Activated CD8-positive, alpha-beta memory T cell treated with anti-CD3 and anti-CD28 coated beads for 48 hours (primary cell): ENCODE measurements around the gene MYCBPAP.
"Not testable (repeated sequence)": the region's sequence is repeated elsewhere in the genome, so short reads cannot be mapped to it uniquely, and the experiment has no call there.

Source experiments
- DNase-seq, 3 experiments: peaks; one replicate each; pipeline ENCODE4 v3.0.0-alpha.2; 2020; ENCODE audit warnings: low read depth in 2 of 3, low spot score in 2 of 3

MYCBPAP gene

DNA sequence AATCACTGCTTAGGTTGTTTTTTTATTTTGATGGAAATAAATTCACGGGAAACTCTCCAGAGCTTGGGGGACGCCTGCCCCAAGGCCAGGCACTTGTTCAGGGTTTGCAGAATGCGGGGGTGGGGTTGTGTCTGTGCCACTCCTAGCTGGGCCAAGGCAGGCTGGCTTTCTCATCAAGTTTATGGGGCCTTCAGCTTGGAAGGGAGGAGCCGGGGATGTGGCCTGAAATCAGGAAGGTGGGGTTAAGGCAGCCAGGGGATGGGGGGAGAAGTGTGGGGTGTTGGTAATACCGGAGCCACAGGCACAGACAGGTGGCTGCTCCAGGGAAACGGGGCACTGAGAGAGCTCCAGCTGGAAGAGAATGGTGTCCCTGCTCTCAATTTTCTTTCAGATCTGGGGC lies 37.8 kb upstream of the MYCBPAP start:
- no peak for DNase-seq

GRCh38 chr17:50471009-50471905 lies 37.0 kb upstream of the MYCBPAP start:
- no peak for DNase-seq

- no peak for DNase-seq
These were observed 36.0 kb upstream of the MYCBPAP start for GRCh38 chr17:50472286-50472685.

DNA sequence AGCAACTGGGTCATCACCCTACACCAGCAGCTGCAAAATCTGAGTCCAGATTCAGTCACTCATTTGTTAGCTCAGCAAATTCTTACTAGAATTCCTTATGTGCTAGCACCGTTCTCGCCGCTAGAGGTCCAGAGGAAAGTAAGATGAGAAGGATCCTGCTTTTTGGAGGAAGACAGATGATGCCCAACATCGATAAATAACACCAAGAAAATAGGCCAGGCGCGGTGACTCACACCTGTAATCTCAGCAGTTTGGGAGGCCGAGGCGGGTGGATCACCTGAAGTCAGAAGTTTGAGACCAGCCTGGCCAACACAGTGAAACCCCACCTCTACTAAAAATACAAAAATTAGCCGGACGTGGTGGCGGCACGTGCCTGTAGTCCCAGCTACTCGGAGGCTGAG lies 35.5 kb upstream of the MYCBPAP start:
- not testable (repeated sequence) for DNase-seq

GRCh38 chr17:50473901-50474300 lies 34.3 kb upstream of the MYCBPAP start:
- no peak for DNase-seq

DNA sequence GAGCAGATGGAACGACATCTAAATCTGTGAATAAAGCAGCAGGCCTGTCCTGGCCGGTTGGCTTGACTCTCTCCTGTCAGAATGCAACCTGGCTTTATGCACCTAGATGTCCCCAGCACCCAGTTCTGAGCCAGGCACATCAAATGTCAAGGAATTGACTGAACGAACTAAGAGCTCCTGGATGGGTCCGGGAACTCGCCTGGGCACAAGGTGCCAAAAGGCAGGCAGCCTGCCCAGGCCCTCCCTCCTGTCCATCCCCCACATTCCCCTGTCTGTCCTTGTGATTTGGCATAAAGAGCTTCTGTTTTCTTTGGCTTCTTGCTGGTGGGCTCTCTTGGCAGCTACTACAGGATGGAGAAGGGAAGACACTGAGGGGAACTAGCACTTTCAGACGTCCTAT lies 33.7 kb upstream of the MYCBPAP start:
- DNase-seq: no peak

DNA sequence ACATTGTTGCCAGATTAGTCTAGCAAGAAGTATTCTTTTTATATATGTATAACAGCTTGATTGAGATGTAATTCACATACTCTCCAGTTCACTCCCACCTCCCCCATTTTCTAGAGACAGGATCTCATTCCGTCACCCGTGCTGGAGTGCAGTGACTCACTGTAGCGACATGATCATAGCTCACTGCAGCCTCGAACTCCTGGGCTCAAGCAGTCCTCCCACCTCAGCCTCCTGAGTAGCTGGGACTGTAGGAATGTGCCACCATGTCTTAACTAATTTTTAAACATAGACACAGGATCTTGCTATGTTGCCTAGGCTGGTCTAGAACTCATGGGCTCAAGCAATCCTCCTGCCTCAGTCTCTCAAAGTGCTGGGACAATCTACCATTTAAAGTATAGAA lies 32.9 kb upstream of the MYCBPAP start:
- DNase-seq: no peak

GRCh38 chr17:50475775-50476544 lies 32.3 kb upstream of the MYCBPAP start:
- DNase-seq: not testable (repeated sequence)

DNA sequence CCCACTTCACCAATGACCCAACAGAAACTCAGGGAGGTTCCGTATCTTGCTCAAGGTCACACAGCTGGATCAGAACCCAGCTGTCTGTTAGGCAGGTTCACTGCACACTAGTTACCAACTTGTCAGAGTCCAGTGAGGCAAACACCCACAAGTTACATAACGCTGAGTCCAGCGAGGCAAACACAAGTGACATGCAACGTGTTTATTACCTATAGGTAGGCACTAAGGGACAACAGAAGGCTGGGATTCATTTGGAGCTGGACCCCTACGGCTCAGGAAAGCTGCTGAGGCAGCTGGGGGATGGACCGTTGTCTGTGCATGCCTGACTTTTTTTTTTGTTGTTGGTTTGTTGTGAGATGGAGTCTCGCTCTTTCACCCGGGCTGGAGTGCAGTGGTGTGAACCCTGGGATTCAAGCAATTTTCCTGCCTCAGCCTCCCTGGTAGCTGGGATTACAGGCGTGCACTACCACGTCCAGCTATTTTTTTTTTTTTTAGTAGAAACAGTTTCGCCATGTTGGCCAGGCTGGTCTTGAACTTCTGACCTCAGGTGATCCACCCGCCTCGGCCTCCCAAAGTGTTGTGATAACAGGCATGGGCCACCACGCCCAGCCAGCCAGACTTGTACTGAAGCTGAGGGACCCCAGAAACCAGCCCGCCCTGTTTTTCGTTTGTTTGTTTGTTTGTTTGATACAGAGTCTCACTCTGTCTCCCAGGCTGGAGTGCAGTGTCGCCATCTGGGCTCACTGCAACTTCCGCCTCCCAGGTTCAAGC lies 31.5 kb upstream of the MYCBPAP start:
- no peak for DNase-seq

DNA sequence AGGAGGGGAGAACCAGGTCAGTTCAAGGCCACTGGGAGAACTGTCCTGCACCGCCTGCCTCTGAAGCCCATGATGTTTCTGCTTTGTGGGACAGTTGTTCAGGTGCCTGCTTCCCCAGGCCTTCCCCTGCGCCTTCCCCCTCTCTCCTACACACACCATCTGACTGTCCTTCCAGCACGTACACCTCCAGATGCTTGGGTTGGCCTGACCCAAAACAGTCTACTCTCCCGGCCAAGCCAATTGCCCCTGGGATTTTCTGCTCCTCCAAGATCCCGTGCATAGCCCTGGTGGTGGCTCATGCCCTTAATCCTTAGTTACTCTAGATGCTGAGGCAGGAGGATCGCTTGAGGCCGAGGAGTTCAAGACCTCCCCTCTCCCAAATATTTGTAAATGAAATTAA lies 30.3 kb upstream of the MYCBPAP start:
- no peak for DNase-seq

DNA sequence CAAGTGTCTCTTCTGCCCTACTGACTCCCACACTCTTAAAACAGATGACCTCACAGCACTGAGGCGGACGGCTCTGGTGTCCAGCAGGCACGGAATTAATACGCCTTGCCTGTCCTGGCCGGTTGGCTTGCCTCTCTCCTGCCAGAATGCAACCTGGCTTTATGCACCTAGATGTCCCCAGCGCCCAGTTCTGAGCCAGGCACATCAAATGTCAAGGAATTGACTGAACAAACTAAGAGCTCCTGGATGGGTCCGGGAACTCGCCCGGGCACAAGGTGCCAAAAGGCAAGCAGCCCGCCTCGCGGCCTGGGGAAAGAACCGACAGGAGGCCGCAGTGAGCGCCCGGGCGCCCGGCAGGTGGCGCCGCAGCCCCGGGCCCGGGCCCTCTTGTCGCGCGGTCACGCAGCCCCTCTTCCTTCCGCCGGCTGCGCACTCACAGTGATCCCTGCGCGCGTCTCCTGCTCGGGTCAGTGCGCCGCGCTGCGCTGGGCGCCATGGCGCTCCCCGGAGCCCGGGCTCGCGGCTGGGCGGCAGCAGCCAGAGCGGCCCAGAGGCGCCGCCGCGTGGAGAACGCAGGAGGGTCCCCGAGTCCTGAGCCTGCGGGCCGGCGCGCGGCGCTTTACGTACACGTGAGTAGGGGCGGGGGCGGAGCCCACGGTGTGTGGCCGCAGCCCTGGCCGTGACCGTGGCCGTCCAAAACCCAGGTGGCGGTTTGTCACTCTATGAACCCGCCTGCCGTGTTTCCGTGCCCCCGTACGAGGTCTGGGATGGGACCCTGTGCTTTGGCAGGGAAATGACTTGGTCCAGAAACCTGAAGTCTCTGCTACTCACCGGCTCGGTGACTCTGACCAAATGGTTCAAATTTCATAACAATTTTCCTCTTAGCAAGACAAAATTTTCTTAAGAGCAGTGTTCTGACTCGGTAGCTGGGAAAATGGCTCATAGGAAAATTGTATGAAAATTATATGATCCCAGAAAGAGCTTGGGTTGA lies 29.6 kb upstream of the MYCBPAP start, which contains the start of gene RSAD1:
RSAD1 (plus strand) TSS at position 470 of the 991 bp plus-strand sequence; CDS start at position 495, 25 bp downstream.
- DNase-seq: peak; percentile 65 to 75 (median 70)

DNA sequence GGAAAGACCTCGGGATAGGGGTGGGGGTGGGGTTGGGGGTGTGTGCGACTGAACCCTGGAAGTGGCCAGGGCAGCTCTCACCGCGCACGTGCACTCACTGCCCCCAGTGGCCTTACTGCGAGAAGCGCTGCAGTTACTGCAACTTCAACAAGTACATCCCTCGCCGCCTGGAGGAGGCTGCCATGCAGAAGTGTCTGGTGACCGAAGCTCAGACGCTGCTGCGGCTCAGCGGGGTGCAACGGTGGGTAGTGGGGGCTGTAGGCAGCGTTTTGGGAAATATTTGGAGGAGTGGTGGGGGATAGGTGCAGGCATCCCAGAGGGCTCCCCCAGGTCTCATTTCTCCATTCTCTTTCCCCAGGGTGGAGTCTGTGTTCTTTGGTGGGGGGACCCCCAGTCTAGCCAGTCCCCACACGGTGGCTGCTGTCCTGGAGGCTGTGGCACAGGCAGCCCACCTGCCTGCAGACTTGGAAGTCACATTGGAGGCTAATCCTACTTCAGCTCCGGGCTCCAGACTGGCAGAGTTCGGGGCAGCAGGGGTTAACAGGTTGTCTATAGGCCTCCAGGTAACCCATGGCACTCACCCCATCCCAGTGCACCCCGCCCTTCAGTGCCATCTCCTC lies 28.6 kb upstream of the MYCBPAP start:
- DNase-seq: peak in 2 of 3 experiments; percentile 36 to 40

DNA sequence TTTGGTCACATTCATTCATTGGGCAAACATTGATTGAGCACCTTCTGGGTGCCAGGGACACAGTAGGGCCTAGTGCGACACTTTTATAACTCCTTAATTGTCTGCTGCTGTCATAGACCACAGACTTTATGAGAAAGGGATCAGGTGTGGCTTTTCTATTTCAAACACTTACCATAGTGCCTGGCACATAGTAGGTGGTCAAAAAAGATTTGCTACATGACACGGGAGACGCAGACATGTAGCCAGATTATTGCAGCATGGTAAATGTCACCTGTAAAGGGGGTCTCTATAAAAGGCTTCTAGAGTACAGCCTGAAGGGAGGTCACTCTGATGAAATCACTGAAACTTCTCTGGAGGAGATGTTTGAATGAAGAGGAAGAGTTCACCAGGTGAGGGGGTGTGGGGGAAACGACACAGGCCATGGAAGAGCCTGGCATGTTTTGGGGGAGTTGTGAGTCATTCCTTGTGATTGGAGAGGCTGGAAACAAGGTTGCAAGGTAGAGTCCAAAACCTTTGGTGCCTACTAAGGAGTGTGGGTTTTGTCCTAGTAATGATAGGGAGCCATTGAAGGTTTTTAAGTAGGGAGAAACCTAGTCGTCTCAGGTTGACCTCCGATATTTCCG lies 28.0 kb upstream of the MYCBPAP start:
- no peak for DNase-seq

GRCh38 chr17:50480854-50481490 lies 27.3 kb upstream of the MYCBPAP start:
- DNase-seq: no peak

DNA sequence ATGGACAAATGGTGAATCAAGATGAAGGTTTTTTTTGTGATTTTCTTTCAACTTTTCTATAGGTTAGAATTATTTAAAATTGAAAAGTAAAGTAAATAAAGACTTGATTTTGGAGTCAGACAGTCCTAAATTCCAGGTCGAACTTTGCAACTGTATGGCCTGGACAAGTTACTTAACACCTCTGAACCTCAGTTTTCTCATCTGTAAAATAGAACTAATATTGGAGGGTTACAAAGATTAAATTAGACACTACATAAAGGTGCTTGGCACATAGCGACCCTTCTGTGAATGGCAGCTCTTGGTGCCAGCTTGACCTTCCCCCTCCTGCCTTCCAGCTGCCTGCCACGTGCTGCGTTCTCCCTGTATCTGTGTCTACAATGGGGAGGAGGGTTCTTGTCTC lies 26.6 kb upstream of the MYCBPAP start:
- no peak for DNase-seq

DNA sequence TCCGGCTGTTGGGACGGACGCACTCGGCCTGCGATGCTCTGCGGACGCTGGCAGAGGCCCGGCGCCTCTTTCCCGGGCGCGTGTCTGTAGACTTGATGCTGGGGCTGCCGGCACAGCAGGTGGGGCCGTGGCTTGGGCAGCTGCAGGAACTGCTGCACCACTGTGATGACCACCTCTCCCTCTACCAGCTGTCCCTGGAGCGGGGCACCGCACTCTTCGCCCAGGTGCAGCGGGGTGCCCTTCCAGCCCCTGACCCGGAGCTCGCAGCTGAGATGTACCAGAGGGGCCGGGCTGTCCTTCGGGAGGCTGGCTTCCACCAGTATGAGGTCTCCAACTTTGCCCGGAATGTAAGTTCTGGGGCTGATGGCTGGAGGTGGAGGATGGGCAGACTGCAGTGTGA lies 26.1 kb upstream of the MYCBPAP start:
- DNase-seq: no peak

- peak; percentile 51 to 71 (median 61) for DNase-seq
These were observed 25.7 kb upstream of the MYCBPAP start for GRCh38 chr17:50482516-50482915.

DNA sequence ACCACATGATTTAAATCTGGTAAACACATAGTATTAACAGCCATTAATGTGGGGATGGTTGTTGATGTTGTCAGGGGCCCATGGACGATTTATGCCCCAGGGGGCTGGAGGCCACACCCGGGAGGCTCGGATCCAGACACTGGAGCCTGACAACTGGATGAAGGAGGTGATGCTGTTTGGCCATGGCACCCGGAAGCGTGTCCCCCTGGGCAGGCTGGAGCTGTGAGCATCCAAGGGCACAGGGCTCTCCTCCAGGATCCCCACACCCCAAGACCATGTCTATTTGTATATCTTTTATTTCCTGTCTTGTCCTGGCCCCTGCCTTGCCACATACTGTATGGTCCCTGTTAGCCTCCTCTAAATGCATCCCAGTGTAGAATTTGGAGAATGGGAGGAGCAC lies 25.0 kb upstream of the MYCBPAP start:
- DNase-seq: no peak
